Left lobe of liver (tissue), 2 donors: ENCODE measurements around the gene TMEM100. TPM values are rescaled to one million over a fixed set of nuclear protein-coding genes. Genes with fewer than 3 reads are reported as not detected.

Source experiments
- ATAC-seq: fragments of 200-7000 bp; cut with Tn5 transposase; one replicate; pipeline ENCODE4 v1.9.1; 2020; ENCODE audit warnings: mild to moderate bottlenecking, moderate library complexity
- DNase-seq: peaks from one replicate; pipeline ENCODE4 v3.0.0-alpha.2; 2020; ENCODE audit warnings: low spot score
- total RNA-seq: library from RNA; stranded (reverse); gene quantifications from one replicate; pipeline ENCODE4 v1.2.1, GENCODE V29; 2021
- donor health status: DM: no; HTN: no; CAD: no; lungs with moderate emphysema.
- donor health status: DM: no; HTN: yes; CAD: no.

The TMEM100 gene
- 7.0 TPM for total RNA-seq

- DNase-seq (no peak), ATAC-seq (no peak)
Observed at GRCh38 chr17:55722742-55723487, at the start of gene TMEM100. TMEM100 (minus strand) TSS chr17:55722864; CDS start chr17:55721070, 1,794 bp downstream.

GRCh38 chr17:55772086-55772485 is 49.4 kb upstream of the TMEM100 start:
- DNase-seq: no peak
- no peak for ATAC-seq

- DNase-seq (no peak), ATAC-seq (peak; percentile 91)
Observed at GRCh38 chr17:55770196-55770870, 47.7 kb upstream of the TMEM100 start.

GRCh38 chr17:55769625-55770000 is 46.9 kb upstream of the TMEM100 start:
- ATAC-seq: peak; percentile 48
- no peak for DNase-seq

GRCh38 chr17:55768936-55769624 is 46.4 kb upstream of the TMEM100 start:
- DNase-seq (no peak), ATAC-seq (peak; percentile 6)

- ATAC-seq: no peak
- DNase-seq: no peak
Observed at GRCh38 chr17:55765472-55765871, 42.8 kb upstream of the TMEM100 start.

- ATAC-seq: peak; percentile 28
- DNase-seq: no peak
Observed at GRCh38 chr17:55764610-55765009, 41.9 kb upstream of the TMEM100 start.

- no peak for ATAC-seq
- DNase-seq: no peak
Observed at GRCh38 chr17:55763856-55764255, 41.2 kb upstream of the TMEM100 start.

GRCh38 chr17:55762086-55762858 is 39.6 kb upstream of the TMEM100 start:
- DNase-seq (peak; percentile 81), ATAC-seq (peak; percentile 93)

- ATAC-seq: no peak
- DNase-seq: no peak
Observed at GRCh38 chr17:55760643-55761355, 38.1 kb upstream of the TMEM100 start.

- no peak for ATAC-seq
Observed at GRCh38 chr17:55758171-55758570, 35.5 kb upstream of the TMEM100 start.

GRCh38 chr17:55757659-55758058 is 35.0 kb upstream of the TMEM100 start:
- ATAC-seq (no peak), DNase-seq (no peak)

More at GRCh38 chr17:55758171-55758570, 35.5 kb upstream of the TMEM100 start:
- DNase-seq: no peak

- DNase-seq (peak; percentile 70), ATAC-seq (peak; percentile 86)
Observed at GRCh38 chr17:55756689-55757088, 34.0 kb upstream of the TMEM100 start.

- ATAC-seq (peak; percentile 28), DNase-seq (no peak)
Observed at GRCh38 chr17:55751720-55752250, 29.1 kb upstream of the TMEM100 start.

- ATAC-seq (peak; percentile 95), DNase-seq (peak; percentile 97)
Observed at GRCh38 chr17:55750750-55751657, 28.3 kb upstream of the TMEM100 start, which contains the start of gene PCTP. PCTP (plus strand) TSS chr17:55751051; CDS start chr17:55751104, 53 bp downstream.

- DNase-seq: no peak
- no peak for ATAC-seq
Observed at GRCh38 chr17:55749985-55750384, 27.3 kb upstream of the TMEM100 start.

GRCh38 chr17:55748841-55749240 is 26.2 kb upstream of the TMEM100 start:
- ATAC-seq: no peak
- no peak for DNase-seq

- peak; percentile 1 for ATAC-seq
- DNase-seq: no peak
Observed at GRCh38 chr17:55747209-55747608, 24.5 kb upstream of the TMEM100 start.

GRCh38 chr17:55746466-55746865 is 23.8 kb upstream of the TMEM100 start:
- ATAC-seq: no peak

More at GRCh38 chr17:55746466-55746865, 23.8 kb upstream of the TMEM100 start:
- no peak for DNase-seq
